Measurements from ENCODE around the gene FABP3. TPM values are rescaled to one million over a fixed set of nuclear protein-coding genes. Genes with fewer than 3 reads are reported as not detected.

Gene FABP3
- total RNA-seq, 2 experiments from 2014 or later, result not detected

- ChIA-PET CTCF (ENCODE audit: unreplicated experiment) (no interaction called here), POLR2A (interaction anchor here (0.5 kb wide), 2 partner anchors 102 to 204 kb away, joined by 3 read pairs; no protein-coding TSS in a partner anchor)
- Histone ChIP-seq H3K9me3 (ENCODE audit: low read length) (no peaks in the 10 kb centered on the region), H4K20me1 (ENCODE audit: insufficient read depth, low read length) (no peaks in the 10 kb centered on the region), H3K9me2 (ENCODE audit: insufficient read depth, low read length) (no peaks in the 10 kb centered on the region), H3K4me1 (ENCODE audit: insufficient read depth, low read length, poor library complexity, severe bottlenecking) (no peaks in the 10 kb centered on the region), H3K36me3 (ENCODE audit: insufficient read depth, low read length) (no peaks in the 10 kb centered on the region), H2AFZ (ENCODE audit: low read length) (no peak overlapping the region), H3K4me2 (ENCODE audit: low read length) (no peak overlapping the region), H3K27ac (ENCODE audit: low read depth, low read length, poor library complexity, severe bottlenecking) (no peak overlapping the region), H3K79me2 (ENCODE audit: insufficient read depth, low read depth, low read length) (no peaks in the 10 kb centered on the region), H3K4me3 (ENCODE audit: low read depth, low read length, poor library complexity, severe bottlenecking) (no peak overlapping the region)
- no TSS peak for BruUV-seq (replicated peaks)
- TF ChIP-seq, protein P1, sequence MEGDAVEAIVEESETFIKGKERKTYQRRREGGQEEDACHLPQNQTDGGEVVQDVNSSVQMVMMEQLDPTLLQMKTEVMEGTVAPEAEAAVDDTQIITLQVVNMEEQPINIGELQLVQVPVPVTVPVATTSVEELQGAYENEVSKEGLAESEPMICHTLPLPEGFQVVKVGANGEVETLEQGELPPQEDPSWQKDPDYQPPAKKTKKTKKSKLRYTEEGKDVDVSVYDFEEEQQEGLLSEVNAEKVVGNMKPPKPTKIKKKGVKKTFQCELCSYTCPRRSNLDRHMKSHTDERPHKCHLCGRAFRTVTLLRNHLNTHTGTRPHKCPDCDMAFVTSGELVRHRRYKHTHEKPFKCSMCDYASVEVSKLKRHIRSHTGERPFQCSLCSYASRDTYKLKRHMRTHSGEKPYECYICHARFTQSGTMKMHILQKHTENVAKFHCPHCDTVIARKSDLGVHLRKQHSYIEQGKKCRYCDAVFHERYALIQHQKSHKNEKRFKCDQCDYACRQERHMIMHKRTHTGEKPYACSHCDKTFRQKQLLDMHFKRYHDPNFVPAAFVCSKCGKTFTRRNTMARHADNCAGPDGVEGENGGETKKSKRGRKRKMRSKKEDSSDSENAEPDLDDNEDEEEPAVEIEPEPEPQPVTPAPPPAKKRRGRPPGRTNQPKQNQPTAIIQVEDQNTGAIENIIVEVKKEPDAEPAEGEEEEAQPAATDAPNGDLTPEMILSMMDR (conservative IDR thresholded peaks at IDR 0.05; ENCODE audit: low read length), result no peak
- no peak for TF ChIP-seq EZH2phosphoT487 (IDR thresholded peaks at IDR 0.05; ENCODE audit: borderline replicate concordance, low read depth, low read length)
- DNase-seq (ENCODE audit: low spot score), result no peak
- intact Hi-C loops (cut with micrococcal nuclease; ENCODE audit: unreplicated experiment), result no loop called here
These were observed 1.1 kb upstream of the FABP3 start for GRCh38 chr1:31373897-31374486.

DNA sequence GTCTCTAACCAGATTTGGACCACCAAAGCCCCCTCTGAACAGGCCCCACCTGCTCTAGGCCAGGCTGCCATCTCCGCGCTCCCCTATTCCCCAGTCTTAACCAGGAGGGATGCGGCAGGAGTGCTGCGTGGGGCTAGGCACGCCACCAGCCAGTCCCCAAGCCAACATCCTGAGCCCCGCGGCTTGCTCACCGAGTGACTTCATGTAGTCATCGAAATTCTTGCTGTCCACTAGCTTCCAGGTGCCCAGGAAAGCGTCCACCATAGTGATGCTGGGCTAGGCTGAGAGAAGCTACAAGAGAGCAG, 173 bp downstream of the FABP3 start:
- Histone ChIP-seq H3K9me2 (ENCODE audit: insufficient read depth, low read length) (no peaks in the 10 kb centered on the region), H3K27ac (ENCODE audit: low read depth, low read length, poor library complexity, severe bottlenecking) (no peak overlapping the region), H3K36me3 (ENCODE audit: insufficient read depth, low read length) (no peaks in the 10 kb centered on the region), H3K79me2 (ENCODE audit: insufficient read depth, low read depth, low read length) (no peaks in the 10 kb centered on the region), H3K4me1 (ENCODE audit: insufficient read depth, low read length, poor library complexity, severe bottlenecking) (no peaks in the 10 kb centered on the region), H3K4me3 (ENCODE audit: low read depth, low read length, poor library complexity, severe bottlenecking) (no peak overlapping the region), H3K9me3 (ENCODE audit: low read length) (no peaks in the 10 kb centered on the region), H4K20me1 (ENCODE audit: insufficient read depth, low read length) (no peaks in the 10 kb centered on the region), H3K4me2 (ENCODE audit: low read length) (no peak overlapping the region), H2AFZ (ENCODE audit: low read length) (no peak overlapping the region)
- intact Hi-C loops (cut with micrococcal nuclease; ENCODE audit: unreplicated experiment), result no loop called here
- TF ChIP-seq, protein P1 (conservative IDR thresholded peaks at IDR 0.05; ENCODE audit: low read length), result no peak
- TF ChIP-seq EZH2phosphoT487 (IDR thresholded peaks at IDR 0.05; ENCODE audit: borderline replicate concordance, low read depth, low read length), result no peak
- DNase-seq (ENCODE audit: low spot score), result no peak
- no TSS peak for BruUV-seq (replicated peaks)
- ChIA-PET CTCF (ENCODE audit: unreplicated experiment) (no interaction called here), POLR2A (no interaction called here)

- no TSS peak for BruUV-seq (replicated peaks)
- no peaks in the 10 kb centered on the region for H3K9me2 ChIP-seq (ENCODE audit: insufficient read depth, low read length)
- H3K4me1 ChIP-seq (ENCODE audit: insufficient read depth, low read length, poor library complexity, severe bottlenecking), result no peaks in the 10 kb centered on the region
- ChIA-PET CTCF (ENCODE audit: unreplicated experiment) (no interaction called here), POLR2A (no interaction called here)
- no peaks in the 10 kb centered on the region for H3K9me3 ChIP-seq (ENCODE audit: low read length)
- no peak overlapping the region for H3K4me3 ChIP-seq (ENCODE audit: low read depth, low read length, poor library complexity, severe bottlenecking)
- no peak overlapping the region for H3K27ac ChIP-seq (ENCODE audit: low read depth, low read length, poor library complexity, severe bottlenecking)
- H3K4me2 ChIP-seq (ENCODE audit: low read length), result no peak overlapping the region
- no peak overlapping the region for H2AFZ ChIP-seq (ENCODE audit: low read length)
- intact Hi-C loops (cut with micrococcal nuclease; ENCODE audit: unreplicated experiment), result no loop called here
- TF ChIP-seq, protein P1 (conservative IDR thresholded peaks at IDR 0.05; ENCODE audit: low read length), result no peak
- TF ChIP-seq EZH2phosphoT487 (IDR thresholded peaks at IDR 0.05; ENCODE audit: borderline replicate concordance, low read depth, low read length), result no peak
- H3K79me2 ChIP-seq (ENCODE audit: insufficient read depth, low read depth, low read length), result no peaks in the 10 kb centered on the region
- H3K36me3 ChIP-seq (ENCODE audit: insufficient read depth, low read length), result no peaks in the 10 kb centered on the region
- DNase-seq (ENCODE audit: low spot score), result no peak
- H4K20me1 ChIP-seq (ENCODE audit: insufficient read depth, low read length), result no peaks in the 10 kb centered on the region
These were observed 825 bp downstream of the FABP3 start for GRCh38 chr1:31372051-31372450.
